ENCODE measurements around the gene MEN1. TPM values are rescaled to one million over a fixed set of nuclear protein-coding genes. Genes with fewer than 3 reads are reported as not detected.

Gene MEN1
- total RNA-seq, 2 donors from 2014 or later: 7.2 to 9.8 TPM

DNA sequence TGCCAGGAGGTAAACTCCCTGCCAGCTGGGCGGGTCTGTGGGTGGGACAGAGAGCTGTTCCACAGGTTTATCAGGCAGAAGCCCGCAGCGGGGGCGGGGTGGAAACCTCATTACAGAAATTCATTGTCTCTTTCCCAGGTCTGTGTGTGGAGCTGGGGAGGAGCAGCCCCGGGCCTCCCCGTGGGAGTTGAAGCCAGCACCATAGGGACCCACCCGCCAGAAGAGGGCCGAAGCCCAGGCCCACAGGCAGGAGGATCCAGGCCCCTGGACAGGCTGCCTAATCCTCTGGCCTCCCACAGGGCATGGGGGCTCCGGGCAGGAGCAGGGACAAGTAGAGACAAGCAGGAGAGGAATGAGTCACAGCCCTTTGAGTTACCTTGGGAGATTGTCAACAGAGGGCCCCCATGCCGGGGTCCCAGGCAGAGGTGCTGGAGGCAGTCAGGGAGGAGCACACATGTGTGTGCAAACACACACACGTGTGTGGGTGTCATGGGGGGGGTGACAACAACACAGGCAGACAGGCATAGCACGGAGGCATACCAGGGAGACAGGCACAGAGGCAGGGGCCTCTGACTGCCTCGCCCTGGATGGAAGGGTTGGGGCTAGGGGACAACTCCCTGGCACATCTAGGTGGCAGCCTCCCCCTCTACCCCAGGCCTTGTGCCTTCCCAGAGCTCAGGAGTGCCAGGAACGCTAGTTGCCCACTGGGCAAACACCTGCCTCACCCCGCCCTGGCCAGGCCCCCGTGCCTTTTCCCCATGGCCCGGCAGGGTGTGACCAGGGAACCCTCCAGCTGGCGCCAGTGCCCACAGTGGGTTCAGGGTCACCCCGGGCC, 32.7 kb upstream of the MEN1 start:
- no peak for TF ChIP-seq CTCF (IDR thresholded peaks at IDR 0.05)

GRCh38 chr11:64842366-64842759, 32.0 kb upstream of the MEN1 start:
- Histone ChIP-seq H3K27ac (no peak overlapping the region), H3K4me3 (no peak overlapping the region), H3K36me3 (no peaks in the 10 kb centered on the region), H3K27me3 (no peaks in the 10 kb centered on the region), H3K9me3 (no peaks in the 10 kb centered on the region), H3K4me1 (peaks cover 0 to 17% of the 10 kb centered on the region in 2 donors)
- DNase-seq (ENCODE audit: low spot score): no peak
- no peak for TF ChIP-seq CTCF (IDR thresholded peaks at IDR 0.05)

More for the DNA sequence above, 32.7 kb upstream of the MEN1 start:
- Histone ChIP-seq H3K4me1 (peaks cover 0 to 24% of the 10 kb centered on the region in 2 donors), H3K27ac (no peak overlapping the region), H3K9me3 (no peaks in the 10 kb centered on the region), H3K27me3 (no peaks in the 10 kb centered on the region), H3K36me3 (no peaks in the 10 kb centered on the region), H3K4me3 (no peak overlapping the region)
- no peak for DNase-seq (ENCODE audit: low spot score)

DNA sequence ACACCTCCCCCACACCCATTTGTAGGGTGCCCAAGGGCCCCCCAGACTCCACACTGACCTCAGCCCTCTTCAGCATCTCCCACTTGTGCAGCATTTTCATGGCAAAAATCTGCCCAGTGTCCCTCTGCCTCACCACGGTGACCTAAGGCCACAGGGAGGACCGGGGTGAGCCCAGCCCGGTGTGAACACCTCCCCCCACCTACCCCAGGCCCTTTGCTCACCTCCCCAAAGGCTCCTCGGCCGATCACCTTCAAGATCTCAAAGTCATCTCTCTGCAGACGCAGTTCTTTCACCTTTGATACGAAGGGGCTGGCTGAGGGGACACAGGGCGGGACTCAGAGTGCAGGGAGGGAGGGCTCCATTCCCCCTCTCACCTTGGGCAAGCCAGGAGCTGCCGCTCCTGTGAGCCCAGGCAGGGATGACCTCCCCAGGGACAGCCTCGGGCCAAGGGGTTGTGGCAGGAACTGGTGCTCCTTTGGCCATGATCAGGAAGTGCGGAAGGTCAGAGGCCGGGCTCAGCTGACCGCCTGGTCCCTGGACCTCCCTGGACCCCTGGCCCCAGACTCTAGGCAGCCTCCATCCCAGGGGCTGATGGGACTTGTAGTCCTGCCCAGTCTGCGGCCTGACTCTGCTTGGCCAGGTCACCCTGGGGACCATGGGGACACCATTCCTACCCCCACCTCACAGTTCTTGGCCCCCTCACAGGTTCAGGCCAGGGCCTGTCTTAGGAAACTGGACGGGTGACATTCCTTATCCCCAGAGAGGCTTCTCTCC, 31.4 kb upstream of the MEN1 start:
- H3K4me3 ChIP-seq: no peak overlapping the region
- no peaks in the 10 kb centered on the region for H3K9me3 ChIP-seq
- H3K27me3 ChIP-seq: no peaks in the 10 kb centered on the region
- DNase-seq (ENCODE audit: low spot score): no peak
- H3K27ac ChIP-seq: no peak overlapping the region
- peaks cover 0 to 14% of the 10 kb centered on the region in 2 donors for H3K4me1 ChIP-seq
- no peak for TF ChIP-seq CTCF (IDR thresholded peaks at IDR 0.05)
- no peaks in the 10 kb centered on the region for H3K36me3 ChIP-seq

GRCh38 chr11:64839887-64840782, 29.8 kb upstream of the MEN1 start:
- no peaks in the 10 kb centered on the region for H3K27me3 ChIP-seq
- DNase-seq (ENCODE audit: low spot score): no peak
- H3K4me3 ChIP-seq: no peak overlapping the region
- H3K9me3 ChIP-seq: no peaks in the 10 kb centered on the region
- H3K36me3 ChIP-seq: no peaks in the 10 kb centered on the region
- no peak for TF ChIP-seq CTCF (IDR thresholded peaks at IDR 0.05)
- H3K4me1 ChIP-seq: peaks cover 0 to 13% of the 10 kb centered on the region in 2 donors
- H3K27ac ChIP-seq: no peak overlapping the region

DNA sequence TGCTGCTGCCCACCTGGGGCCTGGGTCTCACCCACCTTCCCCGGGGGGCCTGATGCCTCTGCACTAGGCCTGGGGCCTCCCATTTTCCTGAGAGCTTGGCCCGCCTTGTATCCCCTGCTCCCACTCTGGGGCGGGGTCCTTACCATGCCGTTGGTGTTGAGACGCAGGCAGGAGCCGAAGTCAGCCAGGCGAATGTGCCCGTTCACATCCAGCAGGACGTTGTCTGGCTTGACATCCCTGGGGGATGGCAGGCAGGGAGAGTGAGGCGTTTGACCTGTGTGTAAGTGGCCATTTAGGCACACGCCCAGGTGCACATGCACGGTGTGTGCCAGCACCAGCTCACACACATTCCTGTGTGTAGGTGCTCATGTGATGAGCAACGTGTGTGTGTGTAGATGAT, 29.0 kb upstream of the MEN1 start:
- Histone ChIP-seq H3K9me3 (no peaks in the 10 kb centered on the region), H3K4me3 (no peak overlapping the region), H3K27me3 (no peaks in the 10 kb centered on the region), H3K27ac (no peak overlapping the region), H3K4me1 (peaks cover 0 to 5% of the 10 kb centered on the region in 2 donors), H3K36me3 (no peaks in the 10 kb centered on the region)
- no peak for TF ChIP-seq CTCF (IDR thresholded peaks at IDR 0.05)
- no peak for DNase-seq (ENCODE audit: low spot score)
